Fibroblast of peridontal ligament (primary cell): ENCODE measurements around the gene SGMS1.

Experiments used
- DNase-seq: peaks from one replicate; pipeline ENCODE4 v3.0.0-alpha.2; 2010; ENCODE audit errors: extremely low read depth

Gene SGMS1

DNA sequence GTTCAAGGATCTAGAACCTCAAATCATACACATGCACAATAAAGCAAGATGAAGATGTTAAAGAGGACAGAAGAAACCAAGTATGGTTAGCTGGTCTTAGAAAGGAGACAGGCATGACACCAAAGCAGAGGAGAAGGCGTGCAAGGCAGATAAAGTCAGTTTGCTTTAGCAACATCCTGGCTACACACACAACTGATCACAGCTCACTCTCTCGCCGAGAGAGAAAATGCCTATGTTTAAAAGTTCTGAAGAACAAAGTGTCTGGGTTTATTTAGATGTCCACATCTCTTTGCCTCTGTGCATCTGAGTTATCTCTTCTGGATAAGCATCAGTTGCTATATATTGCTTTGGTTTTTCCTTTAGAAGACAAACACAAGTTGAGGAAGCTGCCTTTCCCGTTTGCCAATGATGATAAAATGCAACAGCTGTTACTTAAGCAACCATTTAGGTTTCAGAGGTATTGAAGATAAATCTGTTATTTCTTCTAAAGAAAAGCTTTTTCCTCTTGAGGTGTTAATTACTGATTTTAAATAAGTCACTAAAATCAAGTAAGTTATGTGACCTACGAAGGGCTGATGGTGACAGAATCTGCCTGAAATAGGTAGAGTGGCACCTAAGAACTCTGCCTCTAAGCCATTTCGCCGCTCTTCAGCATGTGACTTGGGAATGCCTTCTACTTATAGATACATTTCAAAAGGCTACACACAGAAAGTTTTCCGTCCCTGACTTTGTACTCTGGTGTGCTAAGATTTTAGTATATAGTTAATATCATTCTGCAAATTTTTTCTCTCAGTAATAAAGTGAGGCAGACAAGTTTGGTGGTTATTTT, 226.2 kb downstream of the SGMS1 start:
- DNase-seq, result no peak

- peak; percentile 58 for DNase-seq
Measured at GRCh38 chr10:50396491-50397311, 227.1 kb downstream of the SGMS1 start.

DNA sequence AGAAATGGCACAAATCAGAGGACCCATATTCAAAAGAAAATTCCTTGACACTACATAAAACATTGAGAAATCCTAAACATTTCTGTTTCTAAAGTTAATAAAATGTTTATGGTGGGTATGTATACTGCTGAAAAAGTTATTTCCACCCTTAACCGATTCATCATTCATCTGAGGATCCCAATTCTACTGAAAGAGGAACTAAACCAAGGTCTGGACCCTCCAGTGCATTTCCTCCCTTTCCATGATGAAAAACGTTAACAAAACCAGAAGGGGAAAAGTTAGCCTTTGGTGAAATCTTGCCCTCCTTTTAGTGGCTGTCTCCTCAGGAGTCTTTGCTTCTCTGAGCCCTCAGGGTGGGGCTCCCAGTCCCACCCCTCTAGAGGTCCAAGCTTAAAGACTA, 227.9 kb downstream of the SGMS1 start:
- no peak for DNase-seq

DNA sequence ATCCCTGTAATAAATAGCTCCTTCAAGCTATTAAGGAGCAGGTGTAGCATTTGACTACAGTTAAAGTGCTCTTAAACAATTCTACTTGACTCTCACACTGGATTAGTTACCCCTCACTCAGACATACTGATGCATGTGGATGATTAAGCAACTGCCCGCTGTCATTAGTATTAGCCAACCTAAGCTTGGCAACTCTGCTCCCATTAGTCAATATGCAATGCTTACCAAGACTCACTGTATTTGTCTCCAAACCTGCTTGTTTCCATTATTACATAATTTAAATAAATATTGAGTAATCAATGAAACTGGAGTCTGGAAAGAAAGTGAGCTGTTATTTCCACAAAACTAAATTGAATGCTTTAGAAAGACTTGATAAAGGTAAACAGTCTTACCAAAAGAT, 228.5 kb downstream of the SGMS1 start:
- peak; percentile 62 for DNase-seq

DNA sequence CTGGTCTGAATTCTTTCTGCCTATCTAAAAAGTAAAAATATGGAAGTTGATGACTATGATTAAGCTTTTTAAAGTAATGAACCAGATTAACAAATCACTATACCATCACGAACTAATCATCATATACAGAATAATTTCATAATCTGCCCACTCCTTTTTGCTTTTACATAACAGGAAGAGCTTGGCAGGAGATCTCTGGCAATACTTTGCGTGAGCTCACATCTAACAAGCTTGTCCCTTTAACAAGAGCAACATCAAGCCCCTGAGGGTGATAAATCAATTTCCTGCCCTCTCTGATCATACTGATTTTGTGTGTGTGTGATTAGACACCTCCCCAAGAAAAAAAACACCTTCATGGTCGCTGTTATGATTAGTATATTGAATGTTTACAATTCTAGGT, 228.9 kb downstream of the SGMS1 start:
- no peak for DNase-seq

DNA sequence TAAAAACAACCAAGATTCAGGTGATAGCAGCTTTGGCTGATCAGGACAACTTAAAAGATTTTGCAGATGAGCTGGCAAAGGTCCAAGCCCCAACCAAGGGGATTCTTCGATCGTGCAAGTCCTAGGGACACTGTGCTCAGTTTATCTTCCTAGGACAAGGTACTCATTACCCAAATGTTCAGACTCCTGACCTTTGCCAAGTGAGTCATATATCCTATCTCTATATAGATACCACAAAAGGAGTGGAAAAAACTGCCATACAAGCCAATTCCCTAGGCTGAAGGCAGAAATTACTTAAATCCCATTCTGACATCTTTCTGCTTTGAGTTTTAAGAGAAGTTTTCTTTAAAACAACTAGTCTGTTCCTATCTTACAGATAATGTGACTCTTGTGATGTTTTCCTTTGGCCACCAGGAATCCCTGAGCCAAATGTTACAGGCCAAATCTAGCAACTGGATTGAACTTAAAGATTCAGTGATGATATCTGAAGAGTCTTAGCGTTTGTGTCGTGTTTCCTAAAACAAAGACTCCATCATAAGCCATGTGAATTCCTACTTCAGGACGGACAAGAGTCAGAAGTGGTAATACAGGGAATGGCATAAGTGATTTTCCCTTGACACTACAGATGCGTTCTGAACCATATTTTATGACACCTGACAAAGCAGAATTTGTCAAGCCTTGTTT, 229.8 kb downstream of the SGMS1 start:
- DNase-seq, result no peak

GRCh38 chr10:50392966-50393718, 230.6 kb downstream of the SGMS1 start:
- no peak for DNase-seq

GRCh38 chr10:50392426-50392825, 231.3 kb downstream of the SGMS1 start:
- DNase-seq, result no peak

GRCh38 chr10:50390302-50390701, 233.5 kb downstream of the SGMS1 start:
- DNase-seq, result no peak

DNA sequence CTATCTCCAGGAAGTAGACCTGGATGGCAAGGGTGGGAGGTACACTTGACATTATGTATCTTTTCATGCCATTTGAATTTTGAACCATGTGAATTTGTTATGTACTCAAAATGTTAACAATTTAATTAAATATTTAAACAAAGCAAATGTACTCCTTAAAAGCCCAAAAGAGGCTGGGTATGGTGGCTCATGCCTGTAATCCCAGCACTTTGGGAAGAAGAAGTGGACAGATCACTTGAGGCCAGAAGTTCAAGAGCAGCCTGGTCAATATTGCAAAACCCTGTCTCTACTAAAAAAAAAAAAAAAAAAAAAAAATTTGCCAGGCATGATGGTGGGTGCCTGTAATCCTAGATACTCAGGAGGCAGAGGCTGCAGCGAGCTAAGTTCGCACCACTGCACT, 235.6 kb downstream of the SGMS1 start:
- DNase-seq, result no peak

GRCh38 chr10:50387732-50388073, 236.1 kb downstream of the SGMS1 start:
- no peak for DNase-seq

- no peak for DNase-seq
Measured at GRCh38 chr10:50387007-50387731, 236.6 kb downstream of the SGMS1 start.

- peak; percentile 34 for DNase-seq
Measured at GRCh38 chr10:50385624-50386023, 238.1 kb downstream of the SGMS1 start.

DNA sequence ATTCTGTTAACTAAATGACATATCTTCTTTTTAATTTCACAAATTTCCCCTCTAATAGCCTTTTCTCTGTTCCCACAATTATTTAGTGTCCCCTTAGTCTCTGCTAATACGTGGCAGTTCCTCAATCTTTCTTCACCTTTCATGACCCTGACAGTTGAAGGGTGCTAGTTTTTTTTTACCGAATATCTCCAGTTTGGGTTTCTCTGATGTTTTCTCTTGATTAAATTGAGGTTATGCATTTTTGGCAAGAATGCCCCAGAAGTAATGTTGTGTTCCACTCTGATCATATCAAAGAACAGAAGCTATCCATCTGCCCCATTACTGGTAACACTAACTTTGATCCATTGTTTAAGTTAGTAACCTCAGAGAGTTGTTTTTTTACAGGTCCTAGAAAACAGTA, 238.9 kb downstream of the SGMS1 start:
- no peak for DNase-seq

GRCh38 chr10:50384238-50384637, 239.5 kb downstream of the SGMS1 start:
- DNase-seq, result no peak

DNA sequence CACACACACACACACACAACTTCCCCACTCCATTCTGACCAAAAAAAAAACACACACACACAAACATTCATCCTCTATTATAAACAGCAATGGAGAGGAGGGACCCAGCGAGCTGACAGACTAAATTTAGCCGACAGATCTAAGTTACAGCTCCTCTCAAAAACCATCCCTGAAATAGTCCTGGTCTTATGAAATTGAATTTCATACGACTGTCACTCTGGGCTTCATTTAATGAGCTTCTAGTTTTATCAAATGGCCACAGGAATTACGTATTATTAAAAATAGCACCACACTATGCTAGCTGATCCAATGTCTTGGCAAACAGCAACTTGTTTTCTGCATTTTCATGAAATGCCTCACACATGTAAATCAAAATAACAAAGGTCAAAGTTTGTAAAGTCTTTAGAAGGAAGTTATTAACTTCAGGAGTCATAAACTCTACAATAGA, 241.2 kb downstream of the SGMS1 start:
- DNase-seq, result no peak

- DNase-seq, result peak; percentile 76
Measured at GRCh38 chr10:50381642-50382041, 242.1 kb downstream of the SGMS1 start.

GRCh38 chr10:50379616-50380015, 244.1 kb downstream of the SGMS1 start:
- DNase-seq, result no peak

DNA sequence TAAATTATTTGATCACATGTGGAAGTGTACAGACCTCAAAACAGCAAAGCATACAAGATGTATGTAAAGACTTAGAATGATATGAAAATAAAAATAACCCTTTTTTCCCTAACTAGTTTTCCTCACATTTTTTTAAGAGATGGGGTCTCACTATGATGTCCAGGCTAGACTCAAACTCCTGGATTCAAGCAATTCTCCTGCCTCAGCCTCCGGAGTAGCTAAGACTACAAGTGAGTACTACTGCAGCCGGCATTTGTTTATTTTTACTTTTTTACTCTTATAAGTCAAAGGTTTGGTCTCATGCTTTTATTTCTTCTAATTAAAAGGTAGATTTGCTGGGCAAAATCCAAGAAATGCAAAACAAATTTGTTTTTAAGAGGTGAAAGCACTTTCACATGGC, 248.0 kb downstream of the SGMS1 start:
- DNase-seq, result no peak

DNA sequence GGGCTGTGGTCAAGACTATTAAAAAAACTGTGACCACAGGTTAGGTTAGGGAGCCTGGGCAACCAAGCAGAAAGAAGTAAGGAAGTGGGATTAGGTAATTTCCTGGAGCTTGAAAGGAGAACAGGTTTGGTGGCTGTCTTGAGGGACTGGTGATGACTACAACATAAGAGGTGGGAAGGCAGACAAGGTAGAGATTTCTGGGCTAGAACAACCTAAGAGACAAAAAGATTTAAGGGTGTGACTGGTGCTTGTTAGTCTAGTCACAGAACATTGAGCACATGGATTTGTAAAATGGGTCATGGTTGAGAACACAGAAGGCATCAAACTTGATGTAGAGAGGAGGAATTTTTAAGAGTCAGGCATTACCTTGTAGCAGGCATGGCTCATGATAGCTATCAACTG, 248.7 kb downstream of the SGMS1 start:
- DNase-seq, result no peak
